Measurements from ENCODE around the gene NSG1. TPM values are rescaled to one million over a fixed set of nuclear protein-coding genes. Genes with fewer than 3 reads are reported as not detected.

The NSG1 gene
- total and polyA plus RNA-seq, 9 of the 15 experiments (the other 6 are each of a cell fraction or from before 2014, with no cell fraction given) = not detected

DNA sequence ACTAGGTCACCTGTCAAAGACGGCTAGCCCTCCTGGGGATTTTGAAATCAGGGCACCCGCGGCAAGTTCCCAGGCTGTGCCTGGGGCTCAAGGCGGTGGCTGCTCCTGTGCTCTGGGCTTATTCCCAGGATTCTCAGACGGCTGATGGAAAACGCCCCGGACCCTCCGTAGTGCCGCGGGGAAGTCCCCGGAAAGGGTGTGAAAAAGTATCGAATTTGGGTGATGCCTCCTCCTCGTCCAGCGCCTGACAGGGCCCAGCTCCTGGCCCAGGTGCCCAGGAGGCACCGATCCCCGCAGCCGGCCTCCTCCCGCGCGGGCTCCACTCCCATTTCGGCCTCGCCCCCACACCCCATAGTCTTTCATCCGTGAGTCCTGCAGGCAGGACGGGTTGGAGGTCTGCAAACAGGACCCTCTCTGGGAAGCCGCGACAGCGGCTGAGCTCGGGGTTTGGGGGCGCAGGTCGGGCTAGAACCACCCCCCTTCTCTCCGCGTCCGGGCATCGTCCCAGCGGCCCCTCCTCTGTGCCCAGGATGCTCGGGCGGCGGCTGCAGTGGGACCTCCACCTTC, 1.1 kb upstream of the NSG1 start:
- ChIA-PET CTCF (ENCODE audit: low intra/inter-chr PET ratio) (no interaction called here), POLR2A (no interaction called here)
- intact Hi-C loops (cut with micrococcal nuclease) = no loop called here
- no peak for DNase-seq (ENCODE audit: extremely low read depth in 1 of 4, low spot score in 3 of 4)
- no peak overlapping the region for H3K4me2 ChIP-seq (ENCODE audit: insufficient read depth, low read length)
- no peaks in the 10 kb centered on the region for H3K36me3 ChIP-seq (ENCODE audit: control insufficient read depth, insufficient read depth, low read length)
- H3K9me3 ChIP-seq (replicated peaks; ENCODE audit: control insufficient read depth, insufficient read depth, low read depth, low read length) = no peaks in the 10 kb centered on the region
- H3K4me1 ChIP-seq (replicated peaks in 1 of 2; ENCODE audit: control insufficient read depth in 2 of 2, insufficient read depth in 2 of 2, low read length in 2 of 2) = peaks cover 0 to 28% of the 10 kb centered on the region in 2 experiments; a peak in 3 of 5 replicates
- H2AFZ ChIP-seq (ENCODE audit: low read depth, low read length) = no peak overlapping the region
- H3K27ac ChIP-seq (ENCODE audit: extremely low read depth, low read depth, low read length) = no peak overlapping the region
- no TSS peak for BruUV-seq (replicated peaks)
- H3K9me1 ChIP-seq (ENCODE audit: control insufficient read depth, insufficient read depth, low read length) = no peaks in the 10 kb centered on the region
- no peak for FAIRE-seq
- ATAC-seq = no peak
- peaks cover 15% of the 10 kb centered on the region; the same call in 1 of the 2 replicates for H4K20me1 ChIP-seq (replicated peaks; ENCODE audit: control insufficient read depth, insufficient read depth, low read length)
- H3K27me3 ChIP-seq (ENCODE audit: control insufficient read depth in 2 of 2, insufficient read depth in 2 of 2, low read length in 2 of 2) = peaks cover 24 to 65% of the 10 kb centered on the region in 2 experiments; a peak in 4 of 5 replicates
- in situ Hi-C loops (cut with MboI) = no loop called here
- no peak overlapping the region for H3K4me3 ChIP-seq
- TF ChIP-seq, protein P1, sequence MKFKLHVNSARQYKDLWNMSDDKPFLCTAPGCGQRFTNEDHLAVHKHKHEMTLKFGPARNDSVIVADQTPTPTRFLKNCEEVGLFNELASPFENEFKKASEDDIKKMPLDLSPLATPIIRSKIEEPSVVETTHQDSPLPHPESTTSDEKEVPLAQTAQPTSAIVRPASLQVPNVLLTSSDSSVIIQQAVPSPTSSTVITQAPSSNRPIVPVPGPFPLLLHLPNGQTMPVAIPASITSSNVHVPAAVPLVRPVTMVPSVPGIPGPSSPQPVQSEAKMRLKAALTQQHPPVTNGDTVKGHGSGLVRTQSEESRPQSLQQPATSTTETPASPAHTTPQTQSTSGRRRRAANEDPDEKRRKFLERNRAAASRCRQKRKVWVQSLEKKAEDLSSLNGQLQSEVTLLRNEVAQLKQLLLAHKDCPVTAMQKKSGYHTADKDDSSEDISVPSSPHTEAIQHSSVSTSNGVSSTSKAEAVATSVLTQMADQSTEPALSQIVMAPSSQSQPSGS (CRISPR knock-in tag; IDR thresholded peaks at IDR 0.05) = no peak
- TF ChIP-seq ZNF347 (CRISPR knock-in tag; IDR thresholded peaks at IDR 0.05; ENCODE audit: low read depth) (no peak), MTA3 (IDR thresholded peaks at IDR 0.05; ENCODE audit: borderline replicate concordance) (no peak), MEF2D (tag; conservative IDR thresholded peaks at IDR 0.05; ENCODE audit: low read depth) (no peak)
- H3K9ac ChIP-seq (ENCODE audit: insufficient read depth in 1 of 2, low read depth in 2 of 2, low read length in 2 of 2) = no peak overlapping the region
- WGBS (ENCODE audit: insufficient coverage, low coverage, missing lambda C conversion rate) = 13% methylated on average over 18 of the region's 38 CpGs
- H3K79me2 ChIP-seq (ENCODE audit: control insufficient read depth, insufficient read depth, low read length) = no peaks in the 10 kb centered on the region
